Stimulated activated CD8-positive, alpha-beta memory T cell treated with anti-CD3 and anti-CD28 coated beads, Interleukin-15, amount 100 ng/mL, for 1 hour (primary cell): ENCODE results near the gene GFRA4.
"Not testable (repeated sequence)": the region's sequence is repeated elsewhere in the genome, so short reads cannot be mapped to it uniquely, and the experiment has no call there.

Source experiments
- DNase-seq: peaks from one replicate; pipeline ENCODE4 v3.0.0-alpha.2; 2020; ENCODE audit warnings: low read depth

The GFRA4 gene

DNA sequence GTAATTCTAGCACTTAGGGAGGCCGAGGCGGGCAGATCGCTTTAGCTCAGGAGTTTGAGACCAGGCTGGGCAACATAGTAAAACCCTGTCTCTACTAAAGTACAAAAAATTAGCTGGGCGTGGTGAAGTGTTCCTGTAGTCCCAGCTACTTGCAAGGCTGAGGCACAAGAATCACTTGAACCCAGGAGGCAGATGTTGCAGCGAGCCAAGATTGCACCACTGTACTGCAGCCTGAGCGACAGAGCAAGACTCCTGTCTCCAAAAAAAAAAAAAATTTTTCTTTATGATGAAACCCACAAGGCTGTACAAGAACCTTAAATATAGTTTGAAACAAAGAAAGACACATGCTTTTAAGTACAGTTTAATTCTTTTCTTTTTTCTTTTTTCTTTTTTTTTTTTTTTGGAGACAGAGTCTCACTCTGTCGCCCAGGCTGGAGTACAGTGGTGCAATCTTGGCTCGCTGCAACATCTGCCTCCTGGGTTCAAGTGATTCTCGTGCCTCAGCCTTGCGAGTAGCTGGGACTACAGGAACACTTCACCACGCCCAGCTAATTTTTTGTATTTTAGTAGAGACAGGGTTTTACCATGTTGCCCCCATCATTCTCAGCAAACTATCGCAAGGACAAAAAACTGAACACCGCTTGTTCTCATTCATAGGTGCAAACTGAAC, 47.9 kb downstream of the GFRA4 start:
- not testable (repeated sequence) for DNase-seq

DNA sequence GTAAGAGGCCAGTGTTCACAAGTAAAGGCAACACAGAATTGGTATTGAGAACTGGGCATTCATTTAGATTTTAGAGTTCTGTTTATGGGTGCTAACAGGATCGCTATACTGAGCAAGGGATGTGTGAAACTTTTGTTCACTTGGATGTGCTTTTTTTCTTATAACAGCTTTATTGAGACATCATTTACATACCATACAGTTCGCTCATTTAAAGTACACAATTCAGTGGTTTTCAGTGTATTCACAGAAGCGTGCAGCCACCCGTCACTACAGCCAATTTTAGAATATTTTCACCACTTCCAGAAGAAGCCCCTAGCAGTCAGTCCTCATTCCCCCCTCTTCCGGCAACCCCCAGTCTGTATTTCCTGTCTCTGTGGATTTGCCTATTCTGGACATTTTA, 48.7 kb downstream of the GFRA4 start:
- no peak for DNase-seq

DNA sequence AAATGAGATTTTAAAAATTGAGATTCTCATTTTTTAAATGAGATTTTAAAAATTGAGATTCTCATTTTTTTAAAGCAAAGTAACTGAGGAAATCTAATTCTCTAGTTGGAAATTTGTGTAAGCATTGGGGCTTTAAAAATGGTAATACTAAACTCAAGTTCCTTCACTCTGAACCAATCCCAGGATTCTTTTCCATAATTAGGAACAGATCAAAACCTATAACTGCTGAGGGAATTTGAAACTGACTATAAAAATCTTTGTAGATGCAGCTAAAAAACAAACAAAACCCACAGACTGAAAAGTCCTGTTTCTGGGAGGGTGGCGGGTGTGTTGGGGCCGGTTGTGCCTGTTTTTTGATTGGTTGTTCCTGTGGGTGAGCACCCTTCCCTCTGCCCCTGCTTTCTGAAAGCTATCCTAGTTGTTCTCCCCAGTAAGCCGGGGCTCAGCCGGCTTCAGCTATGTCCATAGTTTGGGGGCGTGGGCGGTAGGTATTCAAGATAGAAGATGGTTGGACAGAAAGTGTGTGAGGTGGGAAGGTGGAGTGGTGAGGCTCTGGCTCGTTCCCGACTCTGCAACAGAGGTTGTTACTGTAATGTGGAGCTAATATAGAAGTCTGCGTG, 49.3 kb downstream of the GFRA4 start:
- no peak for DNase-seq

DNA sequence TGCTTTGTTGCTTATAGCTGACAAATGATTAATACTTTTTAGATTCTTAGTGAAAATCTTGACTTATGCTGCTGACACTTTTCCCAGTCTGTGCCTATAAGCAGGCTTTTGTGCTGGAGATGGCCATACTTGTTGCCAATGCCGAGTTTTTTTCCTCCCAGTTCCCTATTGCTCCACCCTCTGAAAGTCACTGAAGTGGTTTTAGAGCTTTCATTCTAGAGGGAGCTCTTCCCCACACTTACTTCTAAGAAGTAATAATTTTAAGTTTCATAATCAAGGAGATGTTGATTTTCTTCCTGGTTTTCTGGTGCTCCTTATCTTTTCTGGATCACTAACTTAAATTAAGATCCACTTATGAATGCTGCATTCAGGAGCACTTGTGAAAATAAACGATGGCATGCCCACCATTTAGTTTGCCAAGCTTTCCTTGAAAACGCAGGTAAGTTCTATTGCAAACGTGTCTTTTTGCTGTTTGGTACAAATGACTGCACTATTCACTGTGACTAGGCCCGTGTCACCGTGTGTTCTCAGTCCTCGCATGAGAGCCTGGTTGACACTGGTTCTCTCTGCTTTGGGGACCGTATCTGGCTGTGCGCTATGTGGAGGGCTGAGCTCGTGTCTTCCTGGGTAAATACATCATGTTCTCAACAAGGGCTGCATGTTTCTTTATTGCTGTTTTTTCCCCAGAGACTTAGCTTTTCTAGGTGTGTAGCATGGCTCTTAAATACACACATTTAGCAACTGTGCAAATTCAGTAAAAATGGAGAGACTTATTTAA, 50.2 kb downstream of the GFRA4 start:
- DNase-seq, result no peak

DNA sequence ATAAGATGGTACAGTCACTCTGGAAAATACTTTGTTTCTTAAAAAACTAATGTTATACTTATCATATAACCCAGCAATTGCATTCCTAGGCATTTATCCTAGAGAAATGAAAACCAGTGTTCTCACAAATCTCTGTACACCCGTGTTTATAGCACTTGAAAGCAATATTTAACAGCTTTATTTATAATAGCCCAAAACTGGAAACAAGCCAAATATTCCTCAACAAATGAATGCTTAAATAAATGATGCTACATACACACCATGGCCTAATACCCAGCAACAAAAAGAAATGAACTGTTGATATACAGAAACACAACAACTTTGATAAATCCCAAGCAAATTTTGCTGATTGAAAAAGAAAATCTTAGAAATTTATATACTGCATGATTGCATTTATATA, 51.3 kb downstream of the GFRA4 start:
- DNase-seq, result no peak
